Measurements from ENCODE around the gene ETNK2. TPM values are rescaled to one million over a fixed set of nuclear protein-coding genes. Genes with fewer than 3 reads are reported as not detected.

ETNK2 gene
- total RNA-seq, 4 donors from 2014 or later: 6.1 to 21.1 (median 9.5) TPM

GRCh38 chr1:204162494-204163074, 10.7 kb upstream of the ETNK2 start:
- Histone ChIP-seq H3K4me1 (peaks cover 0 to 6% (median 0%) of the 10 kb centered on the region in 3 donors), H3K36me3 (no peaks in the 10 kb centered on the region), H3K27me3 (peaks cover 41% of the 10 kb centered on the region), H3K9me3 (no peaks in the 10 kb centered on the region), H3K27ac (no peak overlapping the region), H3K4me3 (no peak overlapping the region)
- TF ChIP-seq CTCF (IDR thresholded peaks at IDR 0.05): peak in 3 of 4 experiments; percentile 94 to 99 (median 95)
- TF ChIP-seq POLR2AphosphoS5 (IDR thresholded peaks at IDR 0.05): no peak
- WGBS, 2 donors (ENCODE audit: low coverage in 1 of 2): 0 to 20% methylated on average over 2 to 3 of the region's 7 CpGs
- peak; percentile 82 for ATAC-seq

GRCh38 chr1:204161609-204162493, 10.0 kb upstream of the ETNK2 start:
- no peak for ATAC-seq
- Histone ChIP-seq H3K36me3 (no peaks in the 10 kb centered on the region), H3K4me3 (no peak overlapping the region), H3K9me3 (no peaks in the 10 kb centered on the region), H3K27ac (no peak overlapping the region), H3K4me1 (peaks cover 0 to 6% (median 0%) of the 10 kb centered on the region in 3 donors), H3K27me3 (peaks cover 45% of the 10 kb centered on the region)
- WGBS, 2 donors (ENCODE audit: low coverage in 1 of 2): 41 to 52% methylated on average over 8 to 10 of the region's 14 CpGs
- no peak for TF ChIP-seq EP300 (IDR thresholded peaks at IDR 0.05)
- TF ChIP-seq CTCF (IDR thresholded peaks at IDR 0.05): no peak
- TF ChIP-seq POLR2A (IDR thresholded peaks at IDR 0.05): no peak
- no peak for TF ChIP-seq POLR2AphosphoS5 (IDR thresholded peaks at IDR 0.05)

- peaks cover 0 to 7% (median 0%) of the 10 kb centered on the region in 3 donors for H3K4me1 ChIP-seq
- 57 to 72% methylated on average over 5 to 6 of the region's 6 CpGs for WGBS, 2 donors (ENCODE audit: low coverage in 1 of 2)
- no peaks in the 10 kb centered on the region for H3K36me3 ChIP-seq
- TF ChIP-seq POLR2AphosphoS5 (IDR thresholded peaks at IDR 0.05) (no peak), EP300 (IDR thresholded peaks at IDR 0.05) (no peak), CTCF (IDR thresholded peaks at IDR 0.05) (no peak), POLR2A (IDR thresholded peaks at IDR 0.05) (no peak)
- no peaks in the 10 kb centered on the region for H3K9me3 ChIP-seq
- no peak overlapping the region for H3K27ac ChIP-seq
- H3K27me3 ChIP-seq: peaks cover 71% of the 10 kb centered on the region
- no peak overlapping the region for H3K4me3 ChIP-seq
- ATAC-seq: no peak
Measured at GRCh38 chr1:204157962-204158361, 6.1 kb upstream of the ETNK2 start.

- H3K27ac ChIP-seq: no peak overlapping the region
- H3K4me3 ChIP-seq: no peak overlapping the region
- peaks cover 0 to 20% (median 11%) of the 10 kb centered on the region in 3 donors for H3K4me1 ChIP-seq
- H3K27me3 ChIP-seq: peaks cover 78% of the 10 kb centered on the region
- TF ChIP-seq CTCF (IDR thresholded peaks at IDR 0.05): no peak
- no peak for TF ChIP-seq POLR2A (IDR thresholded peaks at IDR 0.05)
- no peak for TF ChIP-seq POLR2AphosphoS5 (IDR thresholded peaks at IDR 0.05)
- no peak for TF ChIP-seq EP300 (IDR thresholded peaks at IDR 0.05)
- no peaks in the 10 kb centered on the region for H3K36me3 ChIP-seq
- ATAC-seq: no peak
- H3K9me3 ChIP-seq: no peaks in the 10 kb centered on the region
- 78 to 80% methylated on average over 2 to 3 of the region's 10 CpGs for WGBS, 2 donors (ENCODE audit: low coverage in 1 of 2)
Measured at GRCh38 chr1:204155881-204156280, 4.0 kb upstream of the ETNK2 start.
